Transverse colon (tissue), 4 donors: ENCODE measurements around the gene MYLK. TPM values are rescaled to one million over a fixed set of nuclear protein-coding genes. Genes with fewer than 3 reads are reported as not detected.

Source experiments
- DNase-seq: peaks from one replicate; pipeline ENCODE4 v3.0.0-alpha.2; 2019
- H3K27ac ChIP-seq, 4 donors: fragments of 200-600 bp; sonication (generic); 2 replicates each; pipeline ENCODE4 v1.5.1; 2016 to 2018; ENCODE audit warnings: inconsistent platforms in 4 of 4
- H3K27me3 ChIP-seq: fragments of 200-600 bp; sonication (generic); 2 replicates; pipeline ENCODE4 v1.5.1; 2017; ENCODE audit warnings: inconsistent platforms
- H3K36me3 ChIP-seq, 4 donors: fragments of 200-600 bp; sonication (generic); 2 replicates each; pipeline ENCODE4 v1.5.1; 2017 to 2019; ENCODE audit warnings: inconsistent platforms in 4 of 4
- H3K4me1 ChIP-seq, 4 donors: fragments of 200-600 bp; sonication (generic); 2 replicates each; pipeline ENCODE4 v1.5.1; 2017 to 2020; ENCODE audit warnings: inconsistent platforms in 4 of 4
- H3K4me3 ChIP-seq, 4 donors: fragments of 200-600 bp; sonication (generic); 1 replicate in 1 of 4; 2 replicates in 3 of 4; pipeline versions ENCODE4 v1.5.1 to v1.6.1; 2017 to 2019; ENCODE audit warnings: inconsistent platforms in 4 of 4
- H3K9me3 ChIP-seq, 2 donors: fragments of 200-600 bp; sonication (generic); 2 replicates each; pipeline ENCODE4 v1.5.1; 2017 to 2019; ENCODE audit warnings: inconsistent platforms in 2 of 2
- CTCF ChIP-seq, 5 experiments: fragments of 200-600 bp in 3 of 5; fragments of 450-650 bp in 2 of 5; sonication (generic) in 3 of 5; IDR thresholded peaks; 1 replicate in 2 of 5; 2 replicates in 3 of 5; pipeline ENCODE4 v1.5.1; 2016 to 2017; ENCODE audit warnings: antibody characterized with exemption in 5 of 5, inconsistent platforms in 3 of 5, mild to moderate bottlenecking in 2 of 5, moderate library complexity in 1 of 5
- EP300 ChIP-seq: sonication (generic); formaldehyde crosslinking; IDR thresholded peaks from one replicate; pipeline ENCODE4 v1.6.1; 2017; ENCODE audit warnings: antibody characterized with exemption, low read depth
- POLR2A ChIP-seq: fragments of 450-650 bp; IDR thresholded peaks from one replicate; pipeline ENCODE4 v1.6.1; 2016; ENCODE audit warnings: antibody characterized with exemption, mild to moderate bottlenecking, moderate library complexity
- POLR2AphosphoS5 ChIP-seq, 3 donors: sonication (generic); formaldehyde crosslinking; IDR thresholded peaks; one replicate each; pipeline ENCODE4 v1.6.1; 2016; ENCODE audit warnings: antibody characterized with exemption in 3 of 3
- WGBS, 2 donors: methylation state at CpG; one replicate each; pipeline ENCODE4 v1.1.5; 2018; ENCODE audit warnings: low coverage in 1 of 2; 5-methylcytosine and 5-hydroxymethylcytosine counted together
- in situ Hi-C, 4 donors: fragments of 200-750 bp; cut with MboI; loops; one replicate each; pipeline versions ENCODE4 v1.15.0 to v1.15.1; 2017; ENCODE audit warnings: low sequenced_read_pairs in 3 of 4, low pct_ligation_motif_present in 1 of 4, low pct_unique_long_range_greater_than_20kb in 1 of 4
- intact Hi-C: fragments of 100-400 bp; cut with DNase I; formaldehyde crosslinking; loops from one replicate; pipeline ENCODE4 v1.15.1; 2023; ENCODE audit warnings: low total_unique reads
- total RNA-seq, 4 donors: library from RNA; depleted of rRNA; stranded (reverse); fragments of >200 nt; gene quantifications; one replicate each; pipeline ENCODE4 v1.1.0, GENCODE V29; 2016

Gene MYLK
- total RNA-seq, 4 donors from 2014 or later = 230 to 527 (median 349) TPM

- peaks cover 0 to 13% (median 4%) of the 10 kb centered on the region in 4 donors for H3K4me1 ChIP-seq
- no peaks in the 10 kb centered on the region for H3K9me3 ChIP-seq
- TF ChIP-seq POLR2AphosphoS5 (IDR thresholded peaks at IDR 0.05) (no peak), CTCF (IDR thresholded peaks at IDR 0.05) (no peak), EP300 (no peak), POLR2A (no peak)
- 88 to 89% methylated on average over 4 to 7 of the region's 7 CpGs for WGBS, 2 donors
- DNase-seq = no peak
- no peaks in the 10 kb centered on the region for H3K36me3 ChIP-seq
- intact Hi-C loops = no loop called here
- no peak overlapping the region for H3K27ac ChIP-seq
- in situ Hi-C loops = no loop called here
- H3K27me3 ChIP-seq = no peaks in the 10 kb centered on the region
- H3K4me3 ChIP-seq = no peak overlapping the region
Measured at GRCh38 chr3:123767009-123767372, 117.1 kb downstream of the MYLK start.

GRCh38 chr3:123766193-123767008 lies 117.7 kb downstream of the MYLK start:
- Histone ChIP-seq H3K4me1 (peaks cover 0 to 13% (median 4%) of the 10 kb centered on the region in 4 donors), H3K4me3 (no peak overlapping the region), H3K9me3 (no peaks in the 10 kb centered on the region), H3K27me3 (no peaks in the 10 kb centered on the region), H3K27ac (peak overlapping the region in 2 of 4 donors; percentile 1 to 37), H3K36me3 (no peaks in the 10 kb centered on the region)
- intact Hi-C loops = no loop called here
- 80 to 81% methylated on average over 3 to 13 of the region's 13 CpGs for WGBS, 2 donors
- no peak for TF ChIP-seq POLR2A
- DNase-seq = no peak
- in situ Hi-C loops = no loop called here

GRCh38 chr3:123765475-123766128 lies 118.5 kb downstream of the MYLK start:
- no peak for DNase-seq
- TF ChIP-seq EP300 (no peak), POLR2A (no peak), POLR2AphosphoS5 (IDR thresholded peaks at IDR 0.05) (no peak), CTCF (IDR thresholded peaks at IDR 0.05) (no peak)
- 26 to 71% methylated on average over 2 to 4 of the region's 4 CpGs for WGBS, 2 donors

GRCh38 chr3:123764647-123765046 lies 119.5 kb downstream of the MYLK start:
- DNase-seq = no peak
- peaks cover 0 to 13% (median 4%) of the 10 kb centered on the region in 4 donors for H3K4me1 ChIP-seq
- WGBS, 2 donors = 90 to 100% methylated on average over 4 to 8 of the region's 8 CpGs
- H3K27me3 ChIP-seq = no peaks in the 10 kb centered on the region
- intact Hi-C loops (no loop called here), in situ Hi-C loops (no loop called here)
- H3K36me3 ChIP-seq = no peaks in the 10 kb centered on the region
- no peak overlapping the region for H3K4me3 ChIP-seq
- H3K9me3 ChIP-seq = no peaks in the 10 kb centered on the region
- H3K27ac ChIP-seq = no peak overlapping the region
- no peak for TF ChIP-seq POLR2A
- TF ChIP-seq EP300 = no peak
- no peak for TF ChIP-seq POLR2AphosphoS5 (IDR thresholded peaks at IDR 0.05)
- no peak for TF ChIP-seq CTCF (IDR thresholded peaks at IDR 0.05)

More at GRCh38 chr3:123765475-123766128, 118.5 kb downstream of the MYLK start:
- Histone ChIP-seq H3K9me3 (no peaks in the 10 kb centered on the region), H3K4me3 (no peak overlapping the region), H3K4me1 (peaks cover 0 to 13% (median 4%) of the 10 kb centered on the region in 4 donors), H3K27ac (peak overlapping the region in 1 of 4 donors; percentile 37), H3K27me3 (no peaks in the 10 kb centered on the region), H3K36me3 (no peaks in the 10 kb centered on the region)
- intact Hi-C loops (no loop called here), in situ Hi-C loops (no loop called here)
